Astrocyte of the hippocampus (primary cell): Measurements from ENCODE around the gene ZNF41.
A peak's percentile ranks its signal among the peaks of the same experiment; 100 is the strongest.
"Not testable (repeated sequence)": the region's sequence is repeated elsewhere in the genome, so short reads cannot be mapped to it uniquely, and the experiment has no call there.

ENCODE experiments used
- DNase-seq: peaks from one replicate; pipeline ENCODE4 v3.0.0; 2011; ENCODE audit warnings: low read depth, low spot score

Gene ZNF41

GRCh38 chrX:47482512-47483305 lies at the start of gene ZNF41:
Gene ZNF41 (minus strand): TSS chrX:47483222. CDS start chrX:47467481, 15,741 bp downstream.
- peak; percentile 88 for DNase-seq

- no peak for DNase-seq
These were observed 47.0 kb upstream of the ZNF41 start for GRCh38 chrX:47530049-47530448.

- no peak for DNase-seq
These were observed 46.5 kb upstream of the ZNF41 start for GRCh38 chrX:47529548-47529947.

GRCh38 chrX:47523713-47524166 lies 40.7 kb upstream of the ZNF41 start:
- peak; percentile 5 for DNase-seq

GRCh38 chrX:47523297-47523696 lies 40.3 kb upstream of the ZNF41 start:
- DNase-seq = peak; percentile 87

- peak; percentile 14 for DNase-seq
These were observed 35.1 kb upstream of the ZNF41 start for GRCh38 chrX:47518144-47518543.

GRCh38 chrX:47515941-47516665 lies 33.1 kb upstream of the ZNF41 start:
- DNase-seq = peak; percentile 36

- no peak for DNase-seq
These were observed 31.7 kb upstream of the ZNF41 start for GRCh38 chrX:47514533-47515235.

GRCh38 chrX:47513034-47513965 lies 30.3 kb upstream of the ZNF41 start:
- peak; percentile 19 for DNase-seq

- DNase-seq = not testable (repeated sequence)
These were observed 29.4 kb upstream of the ZNF41 start for GRCh38 chrX:47512383-47512782.

GRCh38 chrX:47507153-47507867 lies 24.3 kb upstream of the ZNF41 start:
- no peak for DNase-seq

GRCh38 chrX:47503151-47503550 lies 20.1 kb upstream of the ZNF41 start:
- DNase-seq = no peak

- peak; percentile 17 for DNase-seq
These were observed 19.5 kb upstream of the ZNF41 start for GRCh38 chrX:47502316-47503125.

GRCh38 chrX:47501226-47502074 lies 18.4 kb upstream of the ZNF41 start:
- peak; percentile 23 for DNase-seq

- no peak for DNase-seq
These were observed 17.5 kb upstream of the ZNF41 start for GRCh38 chrX:47500554-47500953.

- DNase-seq = no peak
These were observed 16.3 kb upstream of the ZNF41 start for GRCh38 chrX:47499293-47499692.

GRCh38 chrX:47498411-47498810 lies 15.4 kb upstream of the ZNF41 start:
- DNase-seq = no peak

GRCh38 chrX:47497271-47497888 lies 14.4 kb upstream of the ZNF41 start:
- no peak for DNase-seq
